Neural cell (in vitro differentiated cells): ENCODE measurements around the gene MCC. TPM values are rescaled to one million over a fixed set of nuclear protein-coding genes. Genes with fewer than 3 reads are reported as not detected.

Source experiments
- H2AFZ ChIP-seq: fragments of 200-600, 300-800 bp; sonication (generic), shearing (Covaris generic); 2 replicates; pipeline ENCODE4 v1.6.0; 2014; ENCODE audit warnings: low read depth, mild to moderate bottlenecking, antibody characterized with exemption, low read length, moderate library complexity
- H3F3A ChIP-seq: fragments of 200-600 bp; shearing (Covaris generic); 2 replicates; pipeline ENCODE4 v1.6.1; 2016; ENCODE audit warnings: mild to moderate bottlenecking, moderate library complexity, mixed read lengths, antibody characterized with exemption, low read length; ENCODE audit not compliant: insufficient read depth, poor library complexity, severe bottlenecking
- H3K27ac ChIP-seq: fragments of 200-600, 300-800 bp; sonication (generic), shearing (Covaris generic); 2 replicates; pipeline ENCODE4 v1.5.1; 2014; ENCODE audit warnings: mild to moderate bottlenecking, low read length, moderate library complexity
- H3K27me3 ChIP-seq: fragments of 300-800, 200-600 bp; sonication (generic), shearing (Covaris generic); 2 replicates; pipeline ENCODE4 v1.6.0; 2014; ENCODE audit warnings: mild to moderate bottlenecking, low read depth, low read length, moderate library complexity; ENCODE audit not compliant: insufficient read depth
- H3K36me3 ChIP-seq: fragments of 300-800, 200-600 bp; sonication (generic), shearing (Covaris generic); 2 replicates; pipeline ENCODE4 v1.5.1; 2014; ENCODE audit warnings: mild to moderate bottlenecking, antibody characterized with exemption, low read length, moderate library complexity; ENCODE audit not compliant: insufficient read depth
- H3K4me2 ChIP-seq: fragments of 300-800, 200-600 bp; sonication (generic), shearing (Covaris generic); 2 replicates; pipeline ENCODE4 v1.6.0; 2014; ENCODE audit warnings: mild to moderate bottlenecking, low read length
- H3K4me3 ChIP-seq: fragments of 300-800, 200-600 bp; sonication (generic), shearing (Covaris generic); 2 replicates; pipeline ENCODE4 v1.5.1; 2014; ENCODE audit warnings: mild to moderate bottlenecking, low read length, moderate library complexity
- H3K79me2 ChIP-seq: fragments of 200-600 bp; shearing (Covaris generic); replicated peaks from 2 replicates; pipeline ENCODE4 v1.6.0; 2014; ENCODE audit warnings: mild to moderate bottlenecking, low read length, moderate library complexity; ENCODE audit not compliant: insufficient read depth
- H3K9ac ChIP-seq: fragments of 300-800, 200-600 bp; sonication (generic), shearing (Covaris generic); 2 replicates; pipeline ENCODE4 v1.6.1; 2016; ENCODE audit warnings: mild to moderate bottlenecking, low read length, mixed read lengths
- H3K9me2 ChIP-seq: fragments of 200-600 bp; shearing (Covaris generic); 2 replicates; pipeline ENCODE4 v1.6.1; 2016; ENCODE audit warnings: mild to moderate bottlenecking, low read length, mixed read lengths; ENCODE audit not compliant: insufficient read depth
- H3K9me3 ChIP-seq: fragments of 200-600, 300-800 bp; sonication (generic), shearing (Covaris generic); 2 replicates; pipeline ENCODE4 v1.6.1; 2016; ENCODE audit warnings: mild to moderate bottlenecking, mixed run types, low read length, moderate library complexity, mixed read lengths
- H4K20me1 ChIP-seq: fragments of 200-600 bp; shearing (Covaris generic); 2 replicates; pipeline ENCODE4 v1.6.1; 2016; ENCODE audit warnings: mild to moderate bottlenecking, mixed run types; ENCODE audit not compliant: insufficient read depth
- EP300 ChIP-seq: fragments of 450-650 bp; conservative IDR thresholded peaks from 2 replicates; pipeline ENCODE4 v1.6.1; 2014; ENCODE audit warnings: antibody characterized with exemption, mild to moderate bottlenecking, moderate library complexity; ENCODE audit not compliant: poor library complexity, severe bottlenecking
- EZH2 ChIP-seq: fragments of 200-600, 300-800 bp; shearing (Covaris generic), sonication (generic); IDR thresholded peaks from 2 replicates; pipeline ENCODE4 v1.6.1; 2014; ENCODE audit warnings: antibody characterized with exemption, low read length, borderline replicate concordance, mild to moderate bottlenecking; ENCODE audit not compliant: insufficient read depth, poor library complexity, severe bottlenecking
- MXI1 ChIP-seq: fragments of 450-650 bp; conservative IDR thresholded peaks from 2 replicates; pipeline ENCODE4 v1.6.1; 2014; ENCODE audit warnings: antibody characterized with exemption, mild to moderate bottlenecking; ENCODE audit not compliant: poor library complexity, severe bottlenecking
- POLR2AphosphoS5 ChIP-seq: IDR thresholded peaks from 2 replicates; pipeline ENCODE4 v1.6.1; 2012
- RAD21 ChIP-seq: fragments of 450-650 bp; conservative IDR thresholded peaks from 2 replicates; pipeline ENCODE4 v1.6.1; 2014; ENCODE audit warnings: antibody characterized with exemption, mild to moderate bottlenecking, moderate library complexity
- REST ChIP-seq: IDR thresholded peaks from 2 replicates; pipeline ENCODE4 v1.6.1; 2012; ENCODE audit warnings: borderline replicate concordance
- SMC3 ChIP-seq: fragments of 450-650 bp; conservative IDR thresholded peaks from 2 replicates; pipeline ENCODE4 v1.6.1; 2014; ENCODE audit warnings: antibody characterized with exemption, mild to moderate bottlenecking, moderate library complexity; ENCODE audit not compliant: poor library complexity
- TAF1 ChIP-seq: IDR thresholded peaks from 2 replicates; pipeline ENCODE4 v1.6.1; 2012; ENCODE audit warnings: low read depth
- polyA plus RNA-seq: library from polyadenylated mRNA; depleted of rRNA; stranded (reverse); fragments of >200 nt; gene quantifications from 2 replicates; pipeline ENCODE4 v1.2.3, GENCODE V29; 2014
- TF ChIP-seq, protein P1 (sequence below): fragments of 450-650 bp; IDR thresholded peaks from 2 replicates; pipeline ENCODE4 v1.5.1; 2014; ENCODE audit warnings: antibody characterized with exemption, mild to moderate bottlenecking, moderate library complexity; ENCODE audit not compliant: poor library complexity, severe bottlenecking

The MCC gene
- polyA plus RNA-seq, 1 donor from 2014 or later = 2.2 TPM

GRCh38 chr5:113227798-113228197 is 260.5 kb downstream of the MCC start:
- Histone ChIP-seq H2AFZ (no peak overlapping the region), H3K9me2 (no peaks in the 10 kb centered on the region), H4K20me1 (no peaks in the 10 kb centered on the region), H3F3A (no peaks in the 10 kb centered on the region), H3K4me2 (no peak overlapping the region), H3K36me3 (no peaks in the 10 kb centered on the region), H3K9me3 (no peaks in the 10 kb centered on the region), H3K4me3 (no peak overlapping the region), H3K79me2 (no peaks in the 10 kb centered on the region), H3K9ac (no peak overlapping the region), H3K27ac (no peak overlapping the region), H3K27me3 (no peaks in the 10 kb centered on the region)
- TF ChIP-seq MXI1 = no peak
- TF ChIP-seq, protein P1, sequence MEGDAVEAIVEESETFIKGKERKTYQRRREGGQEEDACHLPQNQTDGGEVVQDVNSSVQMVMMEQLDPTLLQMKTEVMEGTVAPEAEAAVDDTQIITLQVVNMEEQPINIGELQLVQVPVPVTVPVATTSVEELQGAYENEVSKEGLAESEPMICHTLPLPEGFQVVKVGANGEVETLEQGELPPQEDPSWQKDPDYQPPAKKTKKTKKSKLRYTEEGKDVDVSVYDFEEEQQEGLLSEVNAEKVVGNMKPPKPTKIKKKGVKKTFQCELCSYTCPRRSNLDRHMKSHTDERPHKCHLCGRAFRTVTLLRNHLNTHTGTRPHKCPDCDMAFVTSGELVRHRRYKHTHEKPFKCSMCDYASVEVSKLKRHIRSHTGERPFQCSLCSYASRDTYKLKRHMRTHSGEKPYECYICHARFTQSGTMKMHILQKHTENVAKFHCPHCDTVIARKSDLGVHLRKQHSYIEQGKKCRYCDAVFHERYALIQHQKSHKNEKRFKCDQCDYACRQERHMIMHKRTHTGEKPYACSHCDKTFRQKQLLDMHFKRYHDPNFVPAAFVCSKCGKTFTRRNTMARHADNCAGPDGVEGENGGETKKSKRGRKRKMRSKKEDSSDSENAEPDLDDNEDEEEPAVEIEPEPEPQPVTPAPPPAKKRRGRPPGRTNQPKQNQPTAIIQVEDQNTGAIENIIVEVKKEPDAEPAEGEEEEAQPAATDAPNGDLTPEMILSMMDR = no peak
- no peak for TF ChIP-seq RAD21
- no peak for TF ChIP-seq POLR2AphosphoS5
- no peak for TF ChIP-seq EP300
- TF ChIP-seq EZH2 = no peak
- TF ChIP-seq SMC3 = no peak
- no peak for TF ChIP-seq REST
- no peak for TF ChIP-seq TAF1

DNA sequence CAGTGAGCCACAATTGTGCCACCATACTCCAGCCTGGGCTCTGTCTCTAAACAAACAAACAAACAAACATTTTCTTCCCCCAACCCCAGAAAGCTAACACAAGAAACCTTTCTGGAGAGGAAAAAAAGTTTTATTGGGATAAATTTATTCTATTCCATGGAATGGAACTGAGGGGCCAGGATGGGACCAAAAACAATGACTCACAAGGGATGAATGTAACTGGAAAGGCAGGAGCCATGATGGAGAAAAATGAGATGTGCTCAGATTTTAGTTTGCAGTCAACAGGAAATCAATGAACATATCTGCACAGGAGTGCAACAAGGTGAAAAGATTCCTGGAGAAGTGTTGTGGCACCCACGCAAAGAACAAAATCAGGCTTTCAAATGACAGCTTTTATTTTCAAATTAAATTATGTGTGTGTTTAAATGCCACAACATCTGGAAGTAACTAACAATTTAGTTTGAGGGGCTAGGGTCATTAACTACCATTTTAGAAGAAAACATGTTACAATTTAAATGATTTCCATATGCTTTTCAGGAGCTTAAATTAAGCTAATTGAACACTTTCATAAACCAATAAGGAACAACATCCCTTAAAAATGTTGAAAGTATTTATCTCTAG is 262.0 kb downstream of the MCC start:
- Histone ChIP-seq H3K4me2 (no peak overlapping the region), H3K27me3 (no peaks in the 10 kb centered on the region), H2AFZ (no peak overlapping the region), H3K36me3 (no peaks in the 10 kb centered on the region), H3K9me2 (no peaks in the 10 kb centered on the region), H4K20me1 (no peaks in the 10 kb centered on the region), H3K9ac (no peak overlapping the region), H3K4me3 (no peak overlapping the region), H3K9me3 (no peaks in the 10 kb centered on the region), H3K79me2 (no peaks in the 10 kb centered on the region), H3K27ac (no peak overlapping the region), H3F3A (no peaks in the 10 kb centered on the region)
- TF ChIP-seq SMC3 (no peak), TAF1 (no peak), RAD21 (no peak)
- TF ChIP-seq, protein P1 = no peak
